GM18907 (cell line): ENCODE measurements around the gene SPEM1.

ENCODE experiments used
- ATAC-seq: cut with Tn5 transposase; IDR thresholded peaks from one replicate; pipeline ENCODE4 v1.9.1; 2021; ENCODE audit warnings: mild to moderate bottlenecking, moderate library complexity; ENCODE audit not compliant: unreplicated experiment

SPEM1 gene, protein sequence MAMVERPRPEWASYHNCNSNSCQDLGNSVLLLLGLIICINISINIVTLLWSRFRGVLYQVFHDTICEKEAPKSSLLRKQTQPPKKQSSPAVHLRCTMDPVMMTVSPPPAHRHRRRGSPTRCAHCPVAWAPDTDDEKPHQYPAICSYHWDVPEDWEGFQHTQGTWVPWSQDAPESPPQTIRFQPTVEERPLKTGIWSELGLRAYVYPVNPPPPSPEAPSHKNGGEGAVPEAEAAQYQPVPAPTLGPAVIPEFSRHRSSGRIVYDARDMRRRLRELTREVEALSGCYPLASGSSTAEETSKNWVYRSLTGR

DNA sequence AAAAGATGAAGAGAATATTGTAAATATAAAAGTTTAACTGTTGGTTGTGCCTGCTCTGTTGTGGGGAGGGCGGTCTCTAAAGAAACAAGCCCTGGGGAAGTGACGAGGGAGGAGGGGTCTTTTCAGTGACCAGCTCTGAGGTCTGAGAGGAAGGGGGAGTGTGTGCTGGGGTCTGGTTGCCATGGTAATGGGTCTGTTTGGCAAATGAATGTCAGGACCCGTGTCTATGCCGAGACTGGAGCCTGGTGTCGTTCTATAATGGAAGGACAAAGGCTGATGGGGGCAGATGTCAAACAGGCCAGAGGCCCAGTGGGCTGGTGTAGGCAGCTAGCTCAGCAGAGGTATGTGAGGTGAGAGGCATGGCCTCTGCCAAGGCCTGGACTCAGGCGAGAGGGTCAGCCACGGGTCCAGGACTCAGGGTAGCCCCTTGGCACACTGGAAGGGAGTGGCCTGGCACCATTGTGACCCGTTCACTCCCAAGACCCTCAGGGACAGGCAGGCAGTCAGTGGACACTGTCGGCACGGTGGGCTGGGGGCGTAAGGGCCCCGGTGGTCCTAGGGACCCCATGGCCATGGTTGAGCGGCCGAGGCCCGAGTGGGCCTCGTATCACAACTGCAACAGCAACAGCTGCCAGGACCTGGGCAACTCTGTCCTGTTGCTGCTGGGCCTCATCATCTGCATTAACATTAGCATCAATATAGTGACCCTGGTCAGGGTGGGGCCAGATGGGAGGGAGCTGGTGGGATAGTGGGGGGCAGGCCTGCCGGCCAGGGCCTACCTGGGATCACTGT lies at the start of gene SPEM1:
TSS of gene SPEM1 (plus strand) at position 506 of the 792 bp plus-strand sequence. CDS start at position 567, 61 bp downstream.
- no peak for ATAC-seq

DNA sequence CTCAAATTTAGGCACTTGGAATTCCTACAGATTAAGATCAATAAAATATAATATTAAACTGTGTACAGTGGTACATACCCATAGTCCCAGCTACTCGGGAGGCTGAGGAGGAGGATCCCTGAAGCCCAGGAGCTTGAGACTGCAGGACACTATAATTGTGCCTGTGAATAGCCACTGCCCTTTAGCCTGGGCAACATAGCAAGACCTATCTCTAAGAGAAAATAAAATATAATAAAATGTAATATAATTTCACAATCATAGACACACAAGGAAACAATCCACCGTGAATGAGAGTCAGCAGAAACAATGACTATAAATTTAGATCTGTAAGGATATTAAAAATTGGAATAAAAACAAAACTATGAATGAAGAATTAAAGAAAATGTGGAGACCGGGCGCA lies 49.3 kb upstream of the SPEM1 start:
- no peak for ATAC-seq

DNA sequence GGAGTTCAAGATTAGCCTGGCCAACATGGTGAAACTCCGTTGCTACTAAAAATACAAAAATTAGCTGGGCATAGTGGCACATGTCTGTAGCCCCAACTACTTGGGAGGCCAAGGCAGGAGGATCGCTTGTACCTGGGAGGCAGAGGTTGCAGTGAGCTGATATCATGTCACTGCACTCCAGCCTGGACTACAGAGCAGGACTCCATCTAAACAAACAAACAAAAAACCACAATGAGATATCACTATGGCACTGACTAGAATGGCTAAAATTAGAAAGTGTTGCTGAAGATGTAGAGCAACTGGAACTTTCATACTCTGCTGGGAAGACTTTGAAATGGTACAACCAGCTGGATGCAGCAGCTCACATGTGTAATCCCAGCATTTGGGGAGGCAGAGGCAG lies 45.8 kb upstream of the SPEM1 start:
- no peak for ATAC-seq

DNA sequence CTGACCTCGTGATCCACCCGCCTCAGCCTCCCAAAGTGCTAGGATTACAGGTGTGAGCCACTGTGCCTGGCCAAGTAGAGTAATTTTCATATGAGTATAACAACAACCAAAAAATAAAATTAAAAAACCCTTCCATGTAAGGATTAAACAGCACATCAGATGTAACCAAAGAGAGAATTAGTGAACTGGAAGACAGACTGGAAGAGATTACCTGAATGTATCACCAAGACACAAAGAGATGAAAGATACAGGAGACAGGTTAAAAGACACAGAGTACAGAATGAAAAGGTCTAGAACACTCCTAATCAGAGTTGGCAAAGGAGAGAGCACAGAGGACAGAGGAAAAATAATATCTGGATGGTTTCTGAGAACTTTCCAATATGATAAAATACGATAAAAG lies 41.0 kb upstream of the SPEM1 start:
- no peak for ATAC-seq

DNA sequence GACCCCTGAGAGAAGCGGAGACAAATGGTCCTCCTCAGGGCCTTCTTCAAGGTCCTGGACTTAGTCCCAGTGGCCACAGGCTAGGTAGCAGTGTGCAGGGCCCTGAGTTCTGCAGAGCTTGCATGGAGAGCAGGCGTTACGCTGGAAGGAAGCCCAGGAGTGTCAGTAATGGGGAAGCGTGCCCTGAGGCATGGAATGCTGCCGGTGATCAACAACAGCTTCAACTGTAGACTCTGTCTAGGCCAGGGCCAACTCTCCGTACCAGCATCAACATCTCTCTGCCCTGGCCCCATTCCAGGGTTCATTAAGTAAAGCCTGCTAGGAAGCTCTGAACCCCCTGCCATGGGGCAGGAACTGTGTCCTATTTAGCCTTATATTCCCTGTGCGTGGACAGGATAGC lies 39.8 kb upstream of the SPEM1 start:
- no peak for ATAC-seq

DNA sequence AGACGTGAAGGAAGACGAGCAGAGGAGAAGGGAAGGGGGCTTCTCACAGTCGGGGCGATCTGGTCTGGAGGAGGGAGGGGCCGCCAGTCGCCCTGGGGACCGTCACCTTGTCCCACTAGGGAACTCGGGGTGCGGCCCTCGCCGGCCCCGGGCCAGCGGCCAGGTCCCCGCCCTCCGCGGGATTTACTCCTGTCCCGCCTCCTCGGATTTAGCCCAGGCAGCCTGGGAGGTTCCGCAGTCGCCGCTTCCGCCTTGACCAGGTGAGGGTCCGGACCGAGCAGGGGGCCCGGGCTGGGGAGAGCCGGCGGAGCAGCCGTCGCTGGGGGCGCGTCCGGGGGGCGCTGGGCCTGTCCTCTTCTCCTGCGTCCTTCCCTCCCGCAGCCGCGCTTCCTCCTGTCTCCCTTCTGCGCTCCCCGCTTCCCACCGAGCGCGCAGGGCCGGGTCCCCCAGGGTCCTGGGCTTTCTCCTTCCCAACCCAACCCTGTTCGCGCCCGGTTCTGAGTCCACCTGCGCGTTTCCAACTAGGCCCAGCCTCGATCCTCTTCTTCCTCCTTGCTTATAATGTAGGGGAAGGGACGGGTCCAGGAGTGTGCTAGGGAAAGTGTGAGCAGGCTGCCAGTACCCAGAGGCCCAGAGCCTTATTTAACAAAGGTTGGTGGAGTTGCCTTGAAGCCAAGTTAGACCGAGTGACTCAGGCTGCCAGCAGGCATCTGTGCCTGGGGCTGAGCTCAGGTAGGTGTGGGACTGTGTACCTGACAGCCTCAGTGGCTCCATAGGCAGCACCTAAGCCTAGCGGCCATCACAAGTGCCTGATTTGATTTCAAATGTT lies 39.1 kb upstream of the SPEM1 start, which contains the start of gene TNK1:
TSS of gene TNK1 (plus strand) at position 235 of the 829 bp plus-strand sequence. CDS start 1,838 bp downstream, outside the sequence.
- ATAC-seq = no peak

DNA sequence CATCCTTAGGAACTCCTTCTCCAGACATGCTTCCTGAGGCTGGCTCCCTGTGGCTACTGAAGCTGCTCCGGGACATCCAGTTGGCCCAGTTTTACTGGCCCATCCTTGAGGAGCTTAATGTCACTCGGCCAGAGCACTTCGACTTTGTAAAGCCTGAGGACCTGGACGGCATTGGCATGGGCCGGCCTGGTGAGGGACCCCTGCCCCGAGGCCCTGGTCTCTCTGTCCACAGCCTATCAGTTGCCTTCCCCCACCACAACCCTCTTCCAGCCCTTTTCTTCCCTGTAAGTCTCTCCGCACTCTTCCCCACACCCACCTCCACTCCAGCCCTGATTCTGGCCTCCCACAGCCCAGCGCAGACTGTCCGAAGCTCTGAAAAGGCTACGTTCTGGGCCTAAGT lies 37.2 kb upstream of the SPEM1 start:
- ATAC-seq = no peak

DNA sequence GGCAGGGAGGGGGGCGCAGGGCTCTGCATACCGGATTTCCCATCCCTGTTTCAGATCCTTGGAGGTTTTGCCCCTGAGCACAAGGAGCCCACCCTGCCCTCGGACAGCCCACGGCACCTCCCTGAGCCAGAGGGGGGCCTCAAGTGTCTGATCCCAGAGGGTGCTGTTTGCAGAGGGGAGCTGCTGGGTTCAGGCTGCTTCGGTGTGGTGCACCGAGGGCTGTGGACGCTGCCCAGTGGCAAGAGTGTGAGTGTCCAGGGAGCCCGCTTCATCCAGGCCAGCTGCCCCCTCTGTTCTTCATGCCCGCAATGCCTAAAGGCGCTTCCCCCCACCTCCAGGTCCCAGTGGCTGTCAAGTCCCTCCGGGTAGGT lies 36.8 kb upstream of the SPEM1 start:
- no peak for ATAC-seq

DNA sequence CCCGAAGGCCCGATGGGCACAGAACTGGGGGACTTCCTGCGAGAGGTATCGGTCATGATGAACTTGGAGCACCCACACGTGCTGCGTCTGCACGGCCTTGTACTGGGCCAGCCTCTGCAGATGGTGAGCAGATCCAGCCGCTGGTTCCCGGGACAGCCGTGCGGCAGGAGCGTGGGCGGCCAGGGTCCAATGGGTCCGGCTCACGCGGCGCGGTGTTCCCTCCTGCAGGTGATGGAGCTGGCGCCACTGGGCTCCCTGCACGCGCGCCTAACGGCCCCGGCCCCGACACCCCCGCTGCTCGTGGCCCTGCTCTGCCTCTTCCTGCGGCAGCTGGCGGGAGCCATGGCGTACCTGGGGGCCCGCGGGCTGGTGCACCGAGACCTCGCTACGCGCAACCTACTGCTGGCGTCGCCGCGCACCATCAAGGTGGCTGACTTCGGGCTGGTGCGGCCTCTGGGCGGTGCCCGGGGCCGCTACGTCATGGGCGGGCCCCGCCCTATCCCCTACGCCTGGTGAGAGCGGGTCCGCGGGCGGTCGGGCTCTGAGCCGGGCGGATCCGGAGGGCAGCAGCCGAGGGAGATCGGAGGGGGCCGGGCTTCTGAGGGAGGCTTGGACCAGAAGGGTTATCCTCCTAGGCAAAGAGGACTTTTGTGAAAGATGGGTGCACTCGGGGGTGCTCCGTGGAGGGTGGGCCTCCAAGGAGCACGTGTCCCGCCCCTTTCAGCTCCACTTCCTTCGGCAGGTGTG lies 36.2 kb upstream of the SPEM1 start:
- no peak for ATAC-seq

DNA sequence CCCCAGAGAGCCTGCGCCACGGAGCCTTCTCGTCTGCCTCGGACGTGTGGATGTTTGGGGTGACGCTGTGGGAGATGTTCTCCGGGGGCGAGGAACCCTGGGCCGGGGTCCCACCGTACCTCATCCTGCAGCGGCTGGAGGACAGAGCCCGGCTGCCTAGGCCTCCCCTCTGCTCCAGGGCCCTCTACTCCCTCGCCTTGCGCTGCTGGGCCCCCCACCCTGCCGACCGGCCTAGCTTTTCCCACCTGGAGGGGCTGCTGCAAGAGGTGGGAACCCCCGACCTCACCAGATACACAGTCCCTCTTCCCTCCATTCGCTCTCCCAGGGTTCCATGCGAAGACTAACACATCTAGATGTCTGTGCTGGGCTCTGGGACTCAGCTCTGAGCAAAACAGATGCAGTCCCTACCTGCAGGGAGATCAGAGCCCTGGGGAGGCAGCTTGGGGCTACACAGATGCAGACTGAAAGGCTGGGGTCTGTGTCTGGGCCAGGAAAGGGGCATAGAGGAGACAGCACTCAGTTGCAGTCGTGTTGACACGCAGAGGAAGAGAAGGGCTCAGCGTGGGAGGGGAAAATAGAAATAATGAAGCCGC lies 35.5 kb upstream of the SPEM1 start:
- no peak for ATAC-seq

DNA sequence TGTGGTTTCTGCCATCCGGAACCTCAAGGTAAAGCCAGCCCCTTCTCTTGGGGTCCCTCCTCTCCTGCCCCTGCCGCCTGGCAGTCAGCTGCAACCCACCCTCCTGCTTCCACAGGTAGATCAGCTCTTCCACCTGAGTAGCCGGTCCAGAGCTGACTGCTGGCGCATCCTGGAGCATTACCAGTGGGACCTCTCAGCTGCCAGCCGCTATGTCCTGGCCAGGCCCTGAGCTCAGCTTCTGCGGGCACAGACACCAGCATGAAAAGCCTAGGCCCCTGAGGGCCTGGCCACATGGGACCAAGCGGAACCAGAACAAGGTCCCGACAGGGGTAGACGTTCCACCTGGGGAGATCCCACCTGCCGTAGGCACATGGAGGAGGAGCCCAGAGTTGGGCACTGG lies 31.3 kb upstream of the SPEM1 start:
- no peak for ATAC-seq

DNA sequence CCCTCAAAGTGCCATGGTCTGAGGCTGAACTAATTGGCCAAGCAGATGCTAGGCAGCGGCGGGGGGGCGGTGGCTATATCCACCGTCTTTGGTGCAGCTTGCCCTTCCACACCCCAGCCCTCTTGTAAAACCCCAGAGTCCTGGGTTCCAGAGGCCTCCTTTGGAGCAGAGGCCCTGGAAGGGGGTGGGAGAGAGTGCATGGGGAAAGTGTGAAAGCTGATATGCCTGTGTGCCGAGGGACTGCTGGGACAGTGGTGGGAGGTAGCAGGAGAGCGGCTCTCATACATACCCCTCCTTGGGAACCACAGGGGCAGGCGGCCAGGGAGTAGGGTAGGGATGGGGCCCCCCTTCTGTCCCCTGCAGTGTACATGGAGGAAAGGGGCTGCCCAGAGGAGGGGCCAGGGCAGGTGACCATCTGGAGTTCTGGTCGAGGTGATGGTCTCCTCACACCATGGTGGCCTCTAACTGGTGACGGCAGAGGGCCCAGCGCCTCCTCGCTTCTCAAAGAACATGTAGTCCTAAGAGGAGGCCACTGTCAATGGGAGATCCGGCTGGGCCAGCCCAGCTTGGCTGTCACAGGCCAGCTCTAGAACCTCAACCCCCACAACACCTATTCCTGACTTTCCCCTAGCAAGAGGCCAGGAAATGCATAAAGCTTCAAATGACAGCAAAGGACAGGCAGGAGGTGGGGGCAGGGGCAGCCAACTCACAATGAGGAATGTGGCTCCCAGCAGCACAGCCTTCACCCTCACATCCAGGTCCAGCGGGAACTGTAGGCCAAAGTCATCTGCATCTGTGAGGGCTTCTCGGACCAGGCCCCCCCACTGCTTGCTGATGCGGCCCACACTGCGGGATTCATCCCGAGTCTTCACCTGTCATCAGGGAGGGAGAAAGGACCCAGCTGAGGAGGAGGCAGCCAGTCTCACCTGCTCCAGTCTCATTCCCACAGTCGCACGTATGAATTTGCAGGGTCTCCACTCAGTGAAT lies 29.9 kb upstream of the SPEM1 start:
- no peak for ATAC-seq

DNA sequence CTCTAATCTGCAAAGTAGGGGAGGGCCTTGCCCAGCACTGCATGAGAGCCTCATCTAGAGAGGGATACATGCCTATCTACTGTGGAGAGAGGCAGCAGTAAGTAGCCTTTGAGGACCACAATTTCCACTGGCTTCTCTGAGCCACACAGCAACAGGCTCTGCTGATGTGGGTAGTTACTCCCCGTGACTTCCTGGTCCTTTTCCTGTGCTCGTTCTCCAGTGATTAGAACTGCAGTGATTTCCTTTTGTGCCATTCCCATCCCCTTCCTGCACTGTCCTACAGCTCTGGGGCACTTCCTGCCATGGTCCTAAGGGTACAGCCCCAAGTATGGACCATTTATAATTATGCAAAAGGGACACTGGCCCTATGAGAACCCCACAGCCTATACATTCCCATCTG lies 28.8 kb upstream of the SPEM1 start:
- ATAC-seq = no peak

DNA sequence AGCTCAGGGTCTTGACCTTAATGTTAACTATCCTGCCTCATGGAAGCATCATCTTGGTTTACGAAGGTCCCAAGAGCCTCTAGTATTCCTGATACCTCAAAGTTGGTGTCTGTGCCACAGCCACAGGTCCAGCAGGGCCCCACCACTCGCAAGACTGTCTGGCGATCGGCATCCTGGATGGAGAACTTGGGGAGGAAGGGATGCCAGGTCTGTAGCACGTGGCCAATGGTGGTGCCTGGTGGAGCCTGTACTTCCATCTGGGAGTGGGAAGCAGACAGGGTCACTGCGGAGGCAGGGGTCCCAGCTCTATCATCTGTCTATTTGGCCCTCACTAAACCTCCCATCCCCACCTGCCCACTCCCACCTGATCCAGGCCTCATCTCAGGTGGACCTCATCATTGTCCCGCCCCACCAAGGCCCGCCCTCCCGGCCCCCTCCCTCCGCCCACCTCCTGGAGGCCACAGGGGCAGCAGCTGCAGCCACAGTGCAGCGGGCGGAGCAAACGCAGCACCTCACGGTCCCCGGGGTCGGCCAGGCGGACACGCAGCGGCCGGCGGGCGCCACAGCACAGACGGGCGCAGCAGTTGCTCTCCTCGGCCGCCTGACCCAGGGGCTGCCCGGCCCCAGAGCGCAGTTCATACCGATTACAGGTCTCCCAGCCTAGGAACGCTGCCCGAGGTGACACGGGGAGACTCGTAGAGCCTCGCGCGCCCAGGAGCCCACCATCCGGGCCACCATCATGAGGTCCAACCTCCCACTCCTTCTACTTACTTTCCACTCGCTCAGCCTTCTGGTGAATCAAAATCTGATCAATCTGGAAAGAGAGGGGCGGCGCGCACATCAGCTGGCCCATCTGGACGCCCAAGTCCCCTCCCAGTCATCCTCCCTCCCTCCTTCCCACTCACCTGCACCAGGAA lies 27.2 kb upstream of the SPEM1 start:
- ATAC-seq = no peak

DNA sequence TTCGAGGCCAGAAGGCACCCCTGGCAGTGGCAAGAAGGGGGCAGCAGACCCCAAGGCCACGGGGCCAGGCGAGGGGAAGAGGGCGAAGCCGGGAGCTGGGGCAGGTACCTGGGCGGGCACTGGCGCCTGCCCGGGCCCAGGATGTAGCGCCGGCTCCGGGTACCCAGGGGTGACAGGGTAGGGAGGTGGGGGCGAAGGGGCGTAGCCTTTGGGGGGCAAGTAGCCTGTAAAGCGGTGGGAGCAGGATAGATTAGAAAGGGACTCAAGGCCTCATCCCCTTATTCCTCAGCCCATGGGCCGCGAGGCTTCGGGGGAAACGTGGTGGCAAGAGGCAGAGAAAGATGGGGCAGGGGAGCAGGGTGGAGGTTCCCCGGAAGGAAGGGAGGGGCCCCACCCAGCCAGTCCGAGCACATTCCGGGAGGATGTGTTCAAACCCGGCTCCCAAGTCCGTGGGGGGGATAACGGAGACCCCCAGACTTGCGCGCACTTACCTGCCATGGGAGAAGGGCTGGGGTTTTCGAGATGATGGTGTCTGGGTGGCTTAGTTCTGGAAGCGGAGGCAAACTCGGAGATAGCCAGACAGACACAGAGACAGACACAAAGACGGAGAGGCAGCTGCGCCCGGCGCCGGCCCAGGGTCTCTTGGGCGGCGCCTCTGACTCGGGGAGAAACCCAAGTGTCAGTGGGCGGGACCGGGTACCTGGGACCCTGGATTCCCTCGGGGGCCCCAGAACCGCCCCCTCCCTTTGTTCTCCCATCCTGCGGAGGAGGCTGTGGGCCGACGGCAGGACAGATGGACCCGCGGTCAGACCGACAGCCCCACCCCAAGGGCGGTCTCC lies 26.3 kb upstream of the SPEM1 start:
- ATAC-seq = peak; percentile 52

DNA sequence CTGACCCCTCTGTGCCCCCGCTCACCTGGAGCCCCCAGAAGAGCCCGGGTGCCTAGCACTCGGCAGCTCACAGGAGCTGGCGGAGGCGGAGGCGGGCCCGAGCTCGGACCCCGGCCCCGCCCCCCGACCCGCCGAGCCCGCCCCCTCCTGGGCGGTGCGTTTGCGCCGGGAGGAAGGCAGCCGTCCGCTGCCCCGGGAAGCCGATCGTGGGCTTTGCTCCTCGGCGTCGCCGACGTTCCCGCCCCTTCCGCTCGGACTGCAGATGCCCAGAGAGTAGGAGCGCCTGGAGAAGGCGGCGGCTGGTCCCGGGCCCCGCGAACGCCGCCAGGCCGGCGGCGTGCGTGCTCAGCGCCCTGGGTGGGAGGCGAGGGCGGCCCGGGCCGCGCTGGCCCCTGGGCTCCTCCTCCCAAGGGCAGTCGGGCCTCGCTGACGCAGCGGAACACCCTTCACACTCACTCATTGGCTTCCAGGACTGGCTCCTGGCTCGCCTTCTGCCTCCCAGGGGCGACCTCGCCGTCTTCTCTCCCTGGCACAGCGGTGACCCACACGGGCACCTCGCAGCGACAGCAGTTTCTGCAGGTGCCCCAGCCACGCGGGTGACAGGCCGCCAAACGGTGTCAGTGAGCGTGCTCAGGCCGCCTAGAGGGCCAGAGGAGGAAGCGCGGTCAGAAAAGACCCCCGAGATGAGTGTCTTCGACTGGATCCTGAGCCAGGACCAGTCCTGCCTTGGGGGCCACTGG lies 25.5 kb upstream of the SPEM1 start, which contains the start of gene PLSCR3:
TSS of gene PLSCR3 (minus strand) at position 74 of the 740 bp plus-strand sequence. CDS start 415 bp downstream, outside the sequence.
- ATAC-seq = peak; percentile 72
